Measurements from ENCODE around the gene HADHB.

The HADHB gene

GRCh38 chr2:26312471-26312870, 67.7 kb downstream of the HADHB start:
- DNase-seq (ENCODE audit: low read depth in 1 of 2, low spot score in 1 of 2), result no peak
- Histone ChIP-seq H3K4me3 (replicated peaks; ENCODE audit: insufficient read depth, low read length) (no peak overlapping the region), H3K27me3 (ENCODE audit: insufficient read depth, poor library complexity, severe bottlenecking) (no peaks in the 10 kb centered on the region), H3K27ac (replicated peaks) (no peak overlapping the region)
- TF ChIP-seq REST (IDR thresholded peaks at IDR 0.05; ENCODE audit: insufficient replicate concordance, low read depth) (no peak), POLR2AphosphoS5 (IDR thresholded peaks at IDR 0.05; ENCODE audit: low read depth) (no peak), CTCF (IDR thresholded peaks at IDR 0.05; ENCODE audit: insufficient read depth, low read length) (no peak), GABPA (IDR thresholded peaks at IDR 0.05; ENCODE audit: low read depth) (no peak), SPI1 (IDR thresholded peaks at IDR 0.05; ENCODE audit: borderline replicate concordance, low read depth) (no peak)

- DNase-seq (ENCODE audit: low read depth in 1 of 2, low spot score in 1 of 2), result no peak
- TF ChIP-seq CTCF (IDR thresholded peaks at IDR 0.05; ENCODE audit: insufficient read depth, low read length), result no peak
- TF ChIP-seq GABPA (IDR thresholded peaks at IDR 0.05; ENCODE audit: low read depth), result no peak
- TF ChIP-seq REST (IDR thresholded peaks at IDR 0.05; ENCODE audit: insufficient replicate concordance, low read depth), result no peak
- no peak for TF ChIP-seq POLR2AphosphoS5 (IDR thresholded peaks at IDR 0.05; ENCODE audit: low read depth)
- TF ChIP-seq SPI1 (IDR thresholded peaks at IDR 0.05; ENCODE audit: borderline replicate concordance, low read depth), result no peak
- Histone ChIP-seq H3K27me3 (ENCODE audit: insufficient read depth, poor library complexity, severe bottlenecking) (no peaks in the 10 kb centered on the region), H3K4me3 (replicated peaks; ENCODE audit: insufficient read depth, low read length) (no peak overlapping the region), H3K27ac (replicated peaks) (no peak overlapping the region)
Measured at GRCh38 chr2:26313446-26313845, 68.7 kb downstream of the HADHB start.

GRCh38 chr2:26314243-26314642, 69.5 kb downstream of the HADHB start:
- DNase-seq (ENCODE audit: low read depth in 1 of 2, low spot score in 1 of 2), result no peak
- Histone ChIP-seq H3K27me3 (ENCODE audit: insufficient read depth, poor library complexity, severe bottlenecking) (no peaks in the 10 kb centered on the region), H3K27ac (replicated peaks) (no peak overlapping the region), H3K4me3 (replicated peaks; ENCODE audit: insufficient read depth, low read length) (no peak overlapping the region)
- TF ChIP-seq SPI1 (IDR thresholded peaks at IDR 0.05; ENCODE audit: borderline replicate concordance, low read depth) (no peak), POLR2AphosphoS5 (IDR thresholded peaks at IDR 0.05; ENCODE audit: low read depth) (no peak), CTCF (IDR thresholded peaks at IDR 0.05; ENCODE audit: insufficient read depth, low read length) (no peak), REST (IDR thresholded peaks at IDR 0.05; ENCODE audit: insufficient replicate concordance, low read depth) (no peak), GABPA (IDR thresholded peaks at IDR 0.05; ENCODE audit: low read depth) (no peak)
